ENCODE measurements around the gene TMEM63C.

- TF ChIP-seq FOXM1 (IDR thresholded peaks at IDR 0.05; ENCODE audit: borderline replicate concordance) (no peak), FOXK2 (IDR thresholded peaks at IDR 0.05) (no peak), FOXA1 (IDR thresholded peaks at IDR 0.05) (no peak), SUZ12 (IDR thresholded peaks at IDR 0.05) (no peak), TARDBP (IDR thresholded peaks at IDR 0.05) (no peak), ZNF384 (IDR thresholded peaks at IDR 0.05) (no peak), NFRKB (IDR thresholded peaks at IDR 0.05) (no peak), ELF4 (IDR thresholded peaks at IDR 0.05) (no peak), ARNT (IDR thresholded peaks at IDR 0.05) (no peak), SP1 (IDR thresholded peaks at IDR 0.05) (no peak), L3MBTL2 (conservative IDR thresholded peaks at IDR 0.05) (no peak), CTBP1 (IDR thresholded peaks at IDR 0.05; ENCODE audit: borderline replicate concordance) (no peak), PKNOX1 (IDR thresholded peaks at IDR 0.05) (no peak)
Observed at GRCh38 chr14:77296155-77296554, 114.6 kb downstream of the TMEM63C start.
